Esophagus muscularis mucosa (tissue), 4 donors: ENCODE measurements around the gene ARMC12. TPM values are rescaled to one million over a fixed set of nuclear protein-coding genes. Genes with fewer than 3 reads are reported as not detected.

Experiments
- DNase-seq: peaks from one replicate; pipeline ENCODE4 v3.0.0-alpha.2; 2017; ENCODE audit errors: extremely low spot score
- H3K27ac ChIP-seq, 4 donors: fragments of 200-600 bp; sonication (generic); replicated peaks in 1 of 4; 1 replicate in 3 of 4; 2 replicates in 1 of 4; pipeline ENCODE4 v1.5.1; 2016 to 2019; ENCODE audit warnings: mild to moderate bottlenecking in 1 of 4
- H3K27me3 ChIP-seq, 4 donors: fragments of 200-600 bp; sonication (generic); one replicate each; pipeline versions ENCODE4 v1.5.1 to v1.6.0; 2016 to 2019
- H3K36me3 ChIP-seq, 4 donors: fragments of 200-600 bp; sonication (generic); one replicate each; pipeline ENCODE4 v1.5.1; 2016 to 2019
- H3K4me1 ChIP-seq, 4 donors: fragments of 200-600 bp; sonication (generic); one replicate each; pipeline ENCODE4 v1.5.1; 2016 to 2019
- H3K4me3 ChIP-seq, 4 donors: fragments of 200-600 bp; sonication (generic); 1 replicate in 2 of 4; 2 replicates in 2 of 4; pipeline ENCODE4 v1.5.1; 2016 to 2019; ENCODE audit warnings: mild to moderate bottlenecking in 4 of 4, moderate library complexity in 1 of 4
- H3K9me3 ChIP-seq, 4 donors: fragments of 200-600 bp; sonication (generic); 1 replicate in 3 of 4; 2 replicates in 1 of 4; pipeline ENCODE4 v1.5.1; 2016 to 2019
- CTCF ChIP-seq, 3 experiments: fragments of 200-600 bp in 2 of 3; fragments of 450-650 bp in 1 of 3; sonication (generic) in 2 of 3; IDR thresholded peaks; one replicate each; pipeline ENCODE4 v1.5.1; 2017 to 2019; ENCODE audit warnings: antibody characterized with exemption in 3 of 3, mild to moderate bottlenecking in 2 of 3, moderate library complexity in 1 of 3
- EP300 ChIP-seq: sonication (generic); formaldehyde crosslinking; IDR thresholded peaks from one replicate; pipeline ENCODE4 v1.6.1; 2017; ENCODE audit warnings: antibody characterized with exemption
- POLR2A ChIP-seq: fragments of 450-650 bp; IDR thresholded peaks from one replicate; pipeline ENCODE4 v1.6.1; 2017; ENCODE audit warnings: antibody characterized with exemption, moderate library complexity, mild to moderate bottlenecking, low read depth
- POLR2AphosphoS5 ChIP-seq, 2 donors: sonication (generic); formaldehyde crosslinking; IDR thresholded peaks; one replicate each; pipeline ENCODE4 v1.6.1; 2017; ENCODE audit warnings: antibody characterized with exemption in 2 of 2
- WGBS: methylation state at CpG from one replicate; pipeline ENCODE4 v1.1.5; 2018; 5-methylcytosine and 5-hydroxymethylcytosine counted together
- intact Hi-C: fragments of 100-400 bp; cut with DNase I; formaldehyde crosslinking; loops from one replicate; pipeline ENCODE4 v1.15.1; 2023
- total RNA-seq, 4 donors: library from RNA; depleted of rRNA; stranded (reverse); fragments of >200 nt; gene quantifications; one replicate each; pipeline versions ENCODE4 v1.1.0 to v1.2.1, GENCODE V29; 2016

ARMC12 gene
- total RNA-seq, 4 donors from 2014 or later: 0.50 to 1.0 (median 0.83) TPM; not detected in 1

- Histone ChIP-seq H3K9me3 (no peaks in the 10 kb centered on the region), H3K27ac (peak overlapping the region; percentile 84 to 100 (median 98)), H3K36me3 (no peaks in the 10 kb centered on the region), H3K27me3 (no peaks in the 10 kb centered on the region), H3K4me3 (no peak overlapping the region), H3K4me1 (peaks cover 52 to 75% (median 72%) of the 10 kb centered on the region in 4 donors)
- WGBS: 78% methylated on average over 3 of the region's 4 CpGs
- DNase-seq: no peak
- intact Hi-C loops: no loop called here
- no peak for TF ChIP-seq CTCF (IDR thresholded peaks at IDR 0.05)
These were observed 18.5 kb upstream of the ARMC12 start for GRCh38 chr6:35718375-35718736.

GRCh38 chr6:35718911-35719381 is 17.9 kb upstream of the ARMC12 start:
- Histone ChIP-seq H3K36me3 (no peaks in the 10 kb centered on the region), H3K4me3 (peak overlapping the region in 2 of 4 donors; percentile 12 to 31), H3K9me3 (no peaks in the 10 kb centered on the region), H3K27ac (peak overlapping the region; percentile 84 to 100 (median 98)), H3K4me1 (peaks cover 58 to 81% (median 78%) of the 10 kb centered on the region in 4 donors), H3K27me3 (no peaks in the 10 kb centered on the region)
- intact Hi-C loops: no loop called here
- no peak for DNase-seq
- 69% methylated on average over 2 of the region's 2 CpGs for WGBS
- TF ChIP-seq EP300: no peak
- TF ChIP-seq POLR2AphosphoS5 (IDR thresholded peaks at IDR 0.05): peak in 1 of 2 donors; percentile 4

GRCh38 chr6:35719404-35719829 is 17.4 kb upstream of the ARMC12 start:
- no peak for TF ChIP-seq POLR2AphosphoS5 (IDR thresholded peaks at IDR 0.05)
- no peak for TF ChIP-seq CTCF (IDR thresholded peaks at IDR 0.05)
- peak; percentile 2 for TF ChIP-seq EP300
- peak overlapping the region; percentile 84 to 100 (median 98) for H3K27ac ChIP-seq
- intact Hi-C loops: no loop called here
- H3K4me3 ChIP-seq: peak overlapping the region; percentile 11 to 43 (median 22)
- peaks cover 63 to 85% (median 82%) of the 10 kb centered on the region in 4 donors for H3K4me1 ChIP-seq
- 57% methylated on average over 5 of the region's 5 CpGs for WGBS
- H3K27me3 ChIP-seq: no peaks in the 10 kb centered on the region
- no peak for DNase-seq
- no peaks in the 10 kb centered on the region for H3K9me3 ChIP-seq
- no peaks in the 10 kb centered on the region for H3K36me3 ChIP-seq

GRCh38 chr6:35719830-35720733 is 16.8 kb upstream of the ARMC12 start:
- no peak for DNase-seq
- 32% methylated on average over 16 of the region's 21 CpGs for WGBS
- intact Hi-C loops: no loop called here
- TF ChIP-seq EP300 (no peak), POLR2AphosphoS5 (IDR thresholded peaks at IDR 0.05) (peak in 1 of 2 donors; percentile 60)
- peak overlapping the region; percentile 84 to 100 (median 98) for H3K27ac ChIP-seq
- H3K27me3 ChIP-seq: no peaks in the 10 kb centered on the region
- H3K4me1 ChIP-seq: peaks cover 69 to 92% (median 89%) of the 10 kb centered on the region in 4 donors
- H3K9me3 ChIP-seq: no peaks in the 10 kb centered on the region
- H3K4me3 ChIP-seq: peak overlapping the region; percentile 11 to 43 (median 22)
- H3K36me3 ChIP-seq: no peaks in the 10 kb centered on the region

- H3K27me3 ChIP-seq: no peaks in the 10 kb centered on the region
- TF ChIP-seq EP300: peak; percentile 16
- no peak for TF ChIP-seq CTCF (IDR thresholded peaks at IDR 0.05)
- TF ChIP-seq POLR2AphosphoS5 (IDR thresholded peaks at IDR 0.05): peak in 1 of 2 donors; percentile 44
- TF ChIP-seq POLR2A: no peak
- no peak for DNase-seq
- no peaks in the 10 kb centered on the region for H3K9me3 ChIP-seq
- intact Hi-C loops: no loop called here
- peak overlapping the region; percentile 96 to 100 (median 98) for H3K27ac ChIP-seq
- no peak overlapping the region for H3K4me3 ChIP-seq
- WGBS: 58% methylated on average over 9 of the region's 10 CpGs
- H3K36me3 ChIP-seq: no peaks in the 10 kb centered on the region
- peaks cover 91 to 100% (median 100%) of the 10 kb centered on the region in 4 donors for H3K4me1 ChIP-seq
These were observed 14.6 kb upstream of the ARMC12 start for GRCh38 chr6:35722121-35722761.
